HG03039 (cell line): ENCODE results near the gene ZCCHC7.
"Not testable (repeated sequence)": the region's sequence is repeated elsewhere in the genome, so short reads cannot be mapped to it uniquely, and the experiment has no call there.

ENCODE experiments used
- ATAC-seq: cut with Tn5 transposase; IDR thresholded peaks from one replicate; pipeline ENCODE4 v1.9.1; 2021; ENCODE audit warnings: mild to moderate bottlenecking, moderate library complexity; ENCODE audit not compliant: unreplicated experiment

The ZCCHC7 gene

DNA sequence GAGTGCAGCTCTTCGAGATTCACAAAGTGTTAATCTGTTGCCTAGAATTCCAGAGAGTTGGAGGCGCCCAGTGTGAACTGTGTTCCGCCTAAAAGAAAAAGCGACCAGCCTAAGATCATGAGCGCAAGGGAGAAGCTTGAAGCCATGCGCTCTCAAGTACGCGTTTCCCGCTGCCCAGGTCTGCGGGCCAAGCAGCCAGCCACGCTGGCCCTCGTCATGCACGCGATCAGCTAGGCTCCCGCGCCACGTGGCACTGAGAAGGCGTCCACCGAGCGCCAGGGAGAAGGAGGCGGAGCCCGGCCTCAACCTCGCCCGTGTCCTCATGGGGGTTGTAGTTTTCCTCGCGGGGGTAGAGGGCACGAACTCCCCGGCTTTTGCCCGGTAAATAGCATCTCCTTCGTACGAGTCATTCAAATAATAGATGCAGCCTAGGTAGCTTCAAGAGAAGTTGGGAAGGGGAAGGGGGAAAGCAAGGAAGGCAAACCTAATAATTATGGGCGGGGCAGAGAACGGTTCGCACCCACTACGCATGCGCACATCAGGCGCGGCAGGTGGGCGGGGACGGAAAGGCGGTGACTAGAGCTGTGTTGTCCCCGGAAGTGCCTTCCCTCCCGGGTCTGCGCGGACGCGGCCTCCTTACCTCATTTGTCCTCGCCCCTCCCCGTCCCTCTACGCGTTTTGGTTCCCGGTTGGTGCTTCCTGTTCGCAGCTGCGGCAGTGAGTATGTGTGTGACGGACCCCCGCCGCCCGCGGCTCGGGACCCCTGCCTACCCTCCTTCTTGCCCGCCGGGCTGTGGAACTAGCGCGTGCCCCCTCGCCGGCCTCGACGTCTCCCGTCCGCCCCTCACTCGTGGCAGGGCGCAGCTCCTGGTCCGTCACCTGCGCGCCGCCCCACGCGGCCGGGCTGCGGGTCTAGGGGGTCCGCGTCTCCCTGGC is at the start of gene ZCCHC7:
Gene ZCCHC7, plus strand, starts transcription at position 668 of the 936 bp plus-strand sequence.
- ATAC-seq: peak; percentile 91

DNA sequence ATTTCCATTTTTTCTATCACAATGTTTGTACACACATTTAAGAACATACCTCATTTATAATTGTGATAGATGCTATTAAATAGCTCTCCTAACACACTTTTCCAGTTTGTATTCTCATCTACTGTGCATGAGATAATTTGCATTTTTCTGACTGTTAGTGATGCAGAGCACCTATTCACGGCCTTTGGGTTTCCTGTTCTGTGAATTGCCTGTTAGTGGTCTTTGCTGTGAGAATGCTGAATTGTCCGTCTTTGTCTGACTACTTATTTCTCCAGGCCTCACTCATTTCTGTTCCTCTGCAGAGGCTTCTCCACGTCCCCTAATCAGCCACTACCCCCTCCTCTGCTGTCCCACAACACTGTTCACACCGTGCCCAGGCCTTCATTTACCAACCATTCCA is 45.6 kb upstream of the ZCCHC7 start:
- not testable (repeated sequence) for ATAC-seq

DNA sequence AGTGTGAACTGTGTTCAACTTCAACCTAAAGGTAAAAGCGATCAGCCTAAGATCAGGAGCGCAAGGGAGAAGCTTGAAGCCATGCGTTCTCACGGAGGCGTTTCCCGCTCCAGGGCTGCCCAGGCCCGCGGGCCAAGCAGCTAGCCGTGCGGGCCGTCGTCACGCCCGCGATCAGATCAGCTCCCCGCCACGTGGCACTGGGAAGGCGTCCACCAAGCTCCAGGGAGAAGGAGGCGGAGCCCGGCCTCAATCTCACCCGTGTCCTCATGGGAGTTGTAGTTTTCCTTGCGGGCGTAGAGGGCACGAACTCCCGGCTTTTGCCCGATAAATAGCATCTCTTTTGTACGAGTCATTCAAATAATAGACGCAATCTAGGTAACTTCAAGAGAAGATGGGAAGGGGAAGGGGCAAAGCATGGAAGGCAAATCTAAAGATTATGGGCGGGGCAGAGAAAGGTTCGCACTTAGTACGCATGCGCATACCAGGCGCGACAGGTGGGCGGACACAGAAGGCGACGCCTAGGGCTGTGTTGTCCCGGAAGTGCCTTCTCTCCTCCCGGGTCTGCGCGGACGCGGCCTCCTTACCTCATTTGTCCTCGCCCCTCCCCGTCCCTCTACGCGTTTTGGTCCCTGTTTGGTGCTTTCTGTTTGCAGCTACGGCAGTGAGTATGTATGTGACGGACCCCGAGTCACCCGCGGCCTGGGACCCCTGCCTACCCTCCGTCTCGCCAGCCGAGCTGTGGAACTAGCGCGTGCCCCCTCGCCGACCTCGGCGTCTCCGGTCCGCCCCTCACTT is 40.8 kb upstream of the ZCCHC7 start:
- peak; percentile 86 for ATAC-seq

DNA sequence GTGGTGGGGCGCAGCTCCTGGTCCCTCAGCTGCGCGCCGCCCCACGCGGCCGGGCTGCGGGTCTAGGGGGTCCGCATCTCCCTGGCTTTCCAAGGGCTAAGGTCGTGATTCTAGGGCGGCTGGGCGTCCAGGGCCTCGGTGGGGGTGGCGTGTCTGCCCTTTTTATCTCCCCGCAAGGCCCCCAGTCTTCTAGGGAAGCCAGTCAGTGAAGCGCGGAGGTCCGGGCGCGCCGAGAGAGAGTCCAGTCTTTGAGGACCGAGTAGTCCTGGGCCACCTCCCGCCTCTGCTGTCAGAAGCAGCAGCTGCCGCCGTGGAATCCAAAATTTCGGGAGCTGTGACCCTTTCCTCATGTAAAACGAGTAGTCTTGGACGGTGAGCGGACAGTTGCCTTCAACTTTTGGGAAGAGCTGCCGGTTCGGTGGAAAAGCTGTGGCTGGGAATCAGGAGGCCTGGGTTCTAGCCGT is 40.2 kb upstream of the ZCCHC7 start:
- ATAC-seq: peak; percentile 14

DNA sequence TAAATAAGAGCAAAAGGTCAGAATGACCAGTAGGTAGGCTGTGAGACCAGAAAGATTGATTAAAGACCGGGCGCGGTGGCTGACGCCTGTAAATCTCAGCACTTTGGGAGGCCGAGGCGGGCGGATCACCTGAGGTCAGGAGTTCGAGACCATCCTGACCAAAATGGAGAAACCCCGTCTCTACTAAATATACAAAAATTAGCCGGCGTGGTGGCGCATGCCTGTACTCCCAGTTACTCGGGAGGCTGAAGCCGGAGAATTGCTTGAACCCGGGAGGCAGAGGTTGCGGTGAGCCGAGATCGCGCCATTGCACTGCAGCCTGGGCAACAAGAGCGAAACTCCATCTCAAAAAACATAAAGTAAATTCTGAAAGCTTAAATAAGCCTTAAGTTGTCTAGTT is 38.9 kb upstream of the ZCCHC7 start:
- not testable (repeated sequence) for ATAC-seq

DNA sequence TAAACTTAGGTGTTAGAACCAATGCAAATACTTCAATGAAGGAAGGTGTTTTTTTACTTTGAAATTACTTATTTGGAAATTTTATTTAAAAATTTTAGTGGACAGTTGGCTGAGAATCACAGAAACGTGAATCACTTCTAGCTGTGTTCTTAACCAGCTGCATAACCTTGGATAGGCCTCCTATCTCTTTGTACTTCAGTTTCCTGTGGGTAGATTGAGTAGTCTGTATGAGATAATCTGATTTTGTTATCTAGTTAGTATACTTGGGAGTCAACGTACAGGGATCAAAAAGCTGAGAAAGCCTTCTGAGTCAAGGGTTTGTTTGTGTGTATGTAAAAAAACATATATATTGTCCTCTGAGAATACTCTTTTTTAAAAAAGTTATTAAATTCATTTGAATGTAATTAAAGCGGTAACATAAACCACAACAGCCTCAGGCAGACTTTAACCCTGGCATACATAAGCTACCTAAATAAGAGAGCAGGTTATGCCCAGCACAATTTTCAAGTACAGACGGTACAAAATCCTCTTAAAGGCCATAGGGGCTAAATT is 38.1 kb upstream of the ZCCHC7 start:
- ATAC-seq: no peak

DNA sequence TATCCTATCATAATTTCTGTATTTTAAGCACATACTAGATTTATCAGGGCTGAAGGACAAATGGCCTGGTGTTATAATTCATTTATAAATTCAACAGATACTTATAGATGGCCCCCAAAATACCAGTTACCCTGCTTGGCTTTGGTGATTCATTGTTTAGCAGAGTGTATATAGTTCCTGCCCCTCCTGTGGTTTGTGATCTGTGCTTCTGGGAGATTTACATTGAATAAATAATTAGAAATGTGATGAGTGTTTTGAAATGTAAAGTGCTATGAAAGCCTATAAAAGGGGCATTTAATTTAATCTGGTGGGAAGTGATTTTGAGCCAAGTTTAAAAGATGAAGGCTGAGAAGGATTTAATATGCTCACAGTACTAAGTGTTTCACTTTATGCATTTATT is 36.7 kb upstream of the ZCCHC7 start:
- no peak for ATAC-seq

DNA sequence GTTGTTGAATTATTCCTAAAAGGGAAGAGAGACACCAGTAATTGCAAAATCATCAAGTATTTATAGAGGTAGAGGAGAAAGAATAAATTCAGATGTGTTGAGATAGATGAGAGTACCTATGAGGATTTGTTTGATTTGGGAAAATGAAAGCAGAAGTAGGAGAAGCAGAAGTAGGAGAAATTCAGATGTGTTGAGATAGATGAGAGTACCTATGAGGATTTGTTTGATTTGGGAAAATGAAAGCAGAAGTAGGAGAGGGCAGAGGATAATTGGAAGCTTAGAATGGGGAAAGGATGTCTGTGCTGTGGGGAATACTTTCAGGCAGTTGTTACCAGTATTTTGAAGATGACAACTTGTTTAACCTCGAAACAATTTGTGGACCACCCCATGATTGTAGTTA is 35.1 kb upstream of the ZCCHC7 start:
- no peak for ATAC-seq

DNA sequence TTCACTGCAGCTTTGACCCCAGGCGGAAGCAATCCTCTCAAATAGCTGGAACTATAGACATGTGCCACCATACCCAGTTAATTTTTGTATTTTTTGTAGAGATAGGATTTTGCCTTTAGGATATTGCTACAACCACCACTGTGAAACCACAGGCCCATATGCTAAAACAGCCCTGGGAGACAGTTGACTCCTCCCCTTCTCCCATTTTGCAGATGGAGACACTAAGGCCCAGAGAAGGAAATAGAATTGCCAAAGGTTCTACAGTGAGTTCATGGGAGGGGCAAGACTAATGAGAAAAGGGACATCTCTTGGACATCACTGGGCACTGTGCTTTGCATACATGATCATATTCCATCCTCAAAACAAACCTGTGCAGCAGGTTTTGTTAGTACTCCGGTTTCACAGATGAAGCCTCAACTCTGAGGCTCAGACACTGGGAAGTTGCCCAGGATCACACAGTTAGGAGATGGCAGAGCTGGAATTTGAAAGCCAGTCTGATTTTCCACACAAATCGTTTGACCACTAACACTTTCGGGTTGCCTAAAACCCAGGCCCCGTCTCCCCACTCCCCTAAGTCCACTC is 27.6 kb upstream of the ZCCHC7 start:
- ATAC-seq: not testable (repeated sequence)

DNA sequence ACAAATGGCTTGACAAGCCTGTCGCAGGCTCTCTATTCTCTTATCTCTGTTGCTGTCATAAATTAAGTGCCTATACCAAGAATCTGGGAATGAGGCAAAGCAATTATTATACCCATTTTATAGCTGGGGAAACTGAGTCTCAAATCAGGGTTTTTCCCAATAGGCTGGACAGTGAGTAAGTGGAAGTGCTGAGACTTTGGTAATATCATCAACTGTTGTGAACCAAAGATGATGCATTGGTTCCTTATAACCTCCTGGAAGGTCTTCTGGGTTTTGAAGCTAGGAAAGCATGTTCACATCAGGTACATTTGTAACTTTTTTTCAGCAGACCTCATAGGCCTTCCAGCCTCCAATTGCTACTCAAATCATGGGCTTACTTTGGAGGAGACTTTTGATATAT is 25.6 kb upstream of the ZCCHC7 start:
- no peak for ATAC-seq

DNA sequence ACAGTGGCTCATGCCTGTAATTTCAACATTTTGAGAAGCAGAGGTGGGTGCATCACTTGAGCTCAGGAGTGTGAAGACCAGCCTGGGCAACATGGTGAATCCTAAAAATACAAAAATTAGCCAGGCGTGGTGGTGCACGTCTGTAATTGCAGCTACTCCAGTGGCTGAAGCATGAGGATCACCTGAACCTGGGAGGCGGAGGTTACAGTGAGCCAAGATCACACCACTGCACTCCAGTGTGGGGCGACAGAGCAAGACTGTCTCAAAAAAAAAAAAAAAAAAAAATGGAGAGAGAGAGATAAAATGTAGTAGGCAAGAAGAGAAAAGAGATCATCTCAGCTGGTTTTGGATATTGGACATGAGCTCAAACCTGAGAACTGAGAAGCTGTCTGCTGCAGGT is 23.7 kb upstream of the ZCCHC7 start:
- no peak for ATAC-seq

DNA sequence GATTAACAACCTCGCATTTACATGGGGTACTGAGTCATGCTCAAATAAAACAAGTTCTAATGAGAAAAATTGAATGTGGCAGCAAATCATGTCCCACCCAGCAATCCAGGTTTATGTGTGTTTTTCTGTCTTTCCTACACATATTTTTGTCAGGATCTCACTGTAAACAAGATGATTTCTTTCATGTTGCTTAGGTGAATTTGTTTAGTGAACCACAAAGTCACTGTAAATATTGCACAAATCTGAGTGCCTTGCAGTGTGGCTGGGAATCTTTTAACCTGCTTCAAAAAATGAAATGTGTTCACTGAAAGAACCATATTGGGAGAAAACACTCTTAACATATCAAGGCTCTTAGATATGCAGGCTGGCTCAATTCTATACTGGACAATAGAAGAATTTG is 23.1 kb upstream of the ZCCHC7 start:
- no peak for ATAC-seq

DNA sequence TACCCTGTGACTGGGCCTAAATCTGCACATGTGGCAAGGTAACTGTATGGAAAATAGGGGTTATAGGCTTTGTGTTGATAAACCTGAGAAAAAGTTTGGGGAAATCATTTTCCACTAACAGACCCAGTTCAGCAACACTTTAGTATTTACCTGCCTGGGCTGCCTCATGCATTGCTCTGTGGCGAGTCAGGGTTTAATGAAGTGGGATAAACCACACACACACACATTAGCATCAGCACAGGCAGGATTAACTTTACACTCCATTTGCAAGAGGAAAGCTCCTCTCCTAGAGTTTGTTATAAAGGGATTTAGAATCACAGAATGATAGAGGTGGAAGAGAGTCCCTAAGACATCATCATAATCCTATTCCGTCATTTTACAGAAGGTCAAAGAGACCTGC is 20.0 kb upstream of the ZCCHC7 start:
- ATAC-seq: no peak

DNA sequence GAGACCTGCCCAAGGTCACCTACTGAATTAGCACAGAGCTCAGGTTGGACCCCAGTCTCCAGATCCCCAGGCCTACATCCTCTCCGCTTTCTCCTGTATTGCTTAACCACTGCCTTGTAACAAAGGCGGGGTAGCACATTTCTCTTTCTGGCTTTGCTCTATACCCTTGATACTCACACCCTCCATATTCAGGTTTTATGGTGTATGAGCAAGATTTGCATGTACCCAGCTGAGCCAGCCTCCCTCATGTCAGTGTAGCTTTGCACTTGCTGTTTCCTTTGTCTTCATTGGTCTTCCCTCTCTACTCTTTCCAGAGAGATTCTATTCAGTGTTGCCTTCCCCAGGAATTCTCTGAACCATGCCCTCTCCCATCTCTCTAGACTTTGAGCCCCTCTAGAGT is 19.6 kb upstream of the ZCCHC7 start:
- no peak for ATAC-seq

DNA sequence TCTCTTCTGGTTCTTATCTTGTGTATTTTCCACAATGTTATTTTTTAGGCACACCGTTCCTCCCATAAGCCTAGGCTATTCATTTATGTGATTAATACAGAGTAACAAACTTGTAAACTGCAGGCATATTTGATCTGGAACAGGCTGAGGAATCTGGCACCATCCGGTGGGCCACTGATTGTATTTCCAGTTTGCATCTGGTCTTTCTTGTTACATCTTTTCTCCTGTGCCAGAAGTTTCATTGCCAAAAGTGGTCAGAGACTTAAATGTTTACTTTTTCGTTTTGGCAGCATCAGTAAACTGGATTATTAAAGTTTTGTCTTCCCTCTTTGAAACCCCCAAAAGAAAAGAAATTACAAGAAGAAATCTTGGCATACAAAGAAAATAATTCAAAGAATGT is 17.9 kb upstream of the ZCCHC7 start:
- no peak for ATAC-seq

DNA sequence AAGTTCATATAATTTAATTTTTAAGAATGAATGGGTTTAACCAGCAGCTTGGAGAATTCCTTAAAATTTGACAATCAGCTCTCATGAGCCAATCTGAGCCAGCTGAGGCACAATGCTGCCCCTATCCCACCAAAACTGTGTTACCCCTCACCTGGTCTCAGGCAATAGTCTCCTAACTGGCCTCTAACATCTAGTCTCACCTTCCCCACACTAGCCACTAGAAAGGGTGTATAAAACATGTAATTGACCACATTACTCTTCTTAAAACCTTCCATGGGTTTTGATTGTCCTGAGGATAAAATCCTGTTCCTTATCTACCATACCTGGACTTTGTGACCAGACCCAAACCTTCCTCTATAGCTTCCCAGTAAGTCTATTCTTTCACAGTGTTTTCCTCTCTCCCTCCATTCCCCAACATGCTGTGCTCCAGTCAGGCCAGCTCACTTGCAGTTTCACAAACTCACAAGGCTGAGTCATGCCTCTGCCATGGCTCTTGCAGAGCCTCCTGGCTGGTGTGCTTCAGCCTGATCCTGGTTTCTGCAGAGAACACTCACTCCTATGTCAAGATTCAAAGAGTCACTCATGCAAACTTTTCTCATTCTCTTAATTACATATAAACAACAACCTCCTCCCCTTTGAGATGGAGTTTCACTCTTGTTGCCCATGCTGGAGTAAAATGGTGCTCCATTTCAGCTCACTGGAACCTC is 16.0 kb upstream of the ZCCHC7 start:
- ATAC-seq: no peak

DNA sequence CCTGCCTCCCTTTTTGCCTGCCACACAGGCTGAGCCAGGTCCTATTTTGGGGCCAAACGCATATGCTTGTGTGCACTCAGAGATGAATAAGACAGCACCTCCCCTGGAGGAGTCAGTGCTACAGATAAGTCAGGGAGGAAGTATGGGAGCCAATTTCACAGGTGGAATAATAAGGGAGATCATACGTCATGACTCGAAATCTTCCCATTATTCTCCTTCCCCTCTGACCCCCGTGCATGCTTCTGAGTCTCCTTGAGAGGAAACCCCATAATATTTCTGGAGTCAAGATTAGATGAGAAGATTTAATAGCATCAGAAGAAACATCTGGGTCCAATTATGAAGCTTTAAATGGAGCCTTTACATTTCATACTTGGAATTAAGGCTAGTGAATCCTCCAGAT is 15.1 kb upstream of the ZCCHC7 start:
- ATAC-seq: no peak

DNA sequence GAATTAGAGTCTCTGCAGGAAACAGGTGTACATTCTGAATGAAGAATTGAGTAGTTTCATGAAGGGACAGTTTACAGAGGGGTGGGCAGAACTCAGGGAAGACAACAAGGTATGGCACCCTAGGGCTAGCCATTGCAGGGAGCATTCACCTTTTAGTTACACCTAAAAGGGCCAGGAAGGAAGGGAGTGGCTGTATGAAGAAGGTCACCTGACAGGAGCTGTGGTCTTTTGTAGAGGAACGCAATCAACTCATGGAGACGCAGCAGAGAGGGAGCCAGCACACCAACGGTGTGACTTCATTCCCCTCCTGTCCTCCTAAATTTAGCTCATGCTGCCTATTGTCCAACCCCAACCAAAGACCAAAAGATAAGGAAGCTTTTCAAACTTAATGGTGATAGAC is 12.7 kb upstream of the ZCCHC7 start:
- no peak for ATAC-seq

DNA sequence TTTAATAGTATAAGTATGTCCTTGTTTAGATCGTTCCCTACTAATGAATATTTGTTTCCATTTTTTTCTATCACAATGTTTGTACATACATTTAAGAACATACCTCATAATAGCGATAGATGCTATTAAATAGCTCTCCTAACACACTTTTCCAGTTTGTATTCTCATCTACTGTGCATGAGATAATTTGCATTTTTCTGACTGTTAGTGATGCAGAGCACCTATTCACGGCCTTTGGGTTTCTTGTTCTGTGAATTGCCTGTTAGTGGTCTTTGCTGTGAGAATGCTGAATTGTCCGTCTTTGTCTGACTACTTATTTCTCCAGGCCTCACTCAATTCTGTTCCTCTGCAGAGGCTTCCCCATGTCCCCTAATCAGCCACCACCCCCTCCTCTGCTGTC is 5.9 kb upstream of the ZCCHC7 start:
- ATAC-seq: not testable (repeated sequence)

DNA sequence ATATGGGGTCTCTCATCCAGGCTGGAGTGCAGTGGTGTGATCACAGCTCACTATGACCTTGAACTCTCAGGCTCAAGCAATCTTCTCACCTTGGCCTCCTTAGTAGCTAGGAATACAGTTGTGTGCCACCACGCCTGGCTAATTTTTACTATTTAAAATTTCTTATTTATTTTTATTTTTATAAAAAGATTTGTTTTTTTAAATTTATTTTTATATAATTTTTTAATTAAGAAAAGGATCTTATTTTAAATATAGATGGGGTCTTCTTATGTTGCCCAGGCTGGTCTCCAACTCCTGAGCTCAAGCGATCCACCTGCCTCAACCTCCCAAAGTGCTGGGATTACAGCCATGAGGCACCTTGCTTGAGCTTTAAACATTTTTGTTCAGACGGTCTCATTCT is 2.4 kb upstream of the ZCCHC7 start:
- no peak for ATAC-seq

DNA sequence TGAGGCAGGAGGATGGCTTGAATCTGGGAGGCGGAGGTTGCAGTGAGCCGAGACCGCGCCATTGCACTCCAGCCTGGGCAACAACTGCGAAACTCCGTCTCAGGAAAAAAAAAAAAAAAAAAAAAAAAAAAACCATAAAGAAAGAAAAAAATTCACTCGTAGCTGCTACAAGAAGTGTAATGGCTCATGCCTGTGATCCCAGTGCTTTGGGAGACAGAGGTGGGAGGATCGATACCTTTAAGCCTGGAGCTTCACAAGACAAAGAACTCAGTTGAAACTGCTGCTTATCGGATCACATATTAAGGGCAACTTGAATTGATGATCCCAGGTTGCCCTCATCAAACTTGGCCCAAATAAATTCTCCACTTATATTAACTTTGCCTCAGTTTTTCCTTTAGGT is 1.0 kb upstream of the ZCCHC7 start:
- ATAC-seq: no peak
